Measurements from ENCODE around the gene PNPLA2.

Gene PNPLA2

GRCh38 chr11:853682-854448 lies 35.2 kb downstream of the PNPLA2 start:
- H3K9me3 ChIP-seq (ENCODE audit: control insufficient read depth, insufficient read depth, low read depth, low read length) = no peaks in the 10 kb centered on the region
- no peaks in the 10 kb centered on the region for H3K36me3 ChIP-seq (ENCODE audit: control insufficient read depth, insufficient read depth, low read length)
- no peak overlapping the region for H3K9ac ChIP-seq (ENCODE audit: low read length)
- H3K4me3 ChIP-seq (ENCODE audit: low read depth, low read length) = no peak overlapping the region
- H3K27me3 ChIP-seq (ENCODE audit: control insufficient read depth, insufficient read depth, low read length) = peaks cover 19% of the 10 kb centered on the region; the same call in 1 of the 2 replicates
- H3K27ac ChIP-seq (ENCODE audit: low read depth, low read length) = no peak overlapping the region
- peaks cover 30% of the 10 kb centered on the region for H3K4me1 ChIP-seq (ENCODE audit: control insufficient read depth, insufficient read depth, low read length)

- Histone ChIP-seq H3K9ac (ENCODE audit: low read length) (no peak overlapping the region), H3K4me1 (ENCODE audit: control insufficient read depth, insufficient read depth, low read length) (peaks cover 26% of the 10 kb centered on the region)
Observed at GRCh38 chr11:854601-855329, 36.1 kb downstream of the PNPLA2 start.

DNA sequence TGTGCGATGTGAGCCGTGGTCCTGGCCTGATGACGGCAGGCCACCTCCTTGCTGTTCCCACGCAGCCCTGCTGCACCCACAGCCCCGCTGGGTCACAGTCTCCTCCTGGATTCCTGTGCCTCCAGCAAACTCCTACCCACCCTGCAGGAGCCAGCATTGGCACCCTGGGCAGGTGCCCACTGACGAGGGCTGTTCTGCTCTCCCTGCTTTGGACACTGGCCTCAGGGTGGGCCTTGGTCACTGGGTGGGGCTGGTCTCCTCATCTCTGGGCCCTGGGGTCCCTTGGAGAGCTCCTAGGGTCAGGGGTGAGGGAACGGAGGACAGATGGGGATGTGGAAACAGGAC lies 36.6 kb downstream of the PNPLA2 start:
- no peaks in the 10 kb centered on the region for H3K36me3 ChIP-seq (ENCODE audit: control insufficient read depth, insufficient read depth, low read length)
- no peak overlapping the region for H3K9ac ChIP-seq (ENCODE audit: low read length)
- H3K27ac ChIP-seq (ENCODE audit: low read depth, low read length) = no peak overlapping the region
- peaks cover 10% of the 10 kb centered on the region; the same call in 1 of the 2 replicates for H3K27me3 ChIP-seq (ENCODE audit: control insufficient read depth, insufficient read depth, low read length)
- H3K4me3 ChIP-seq (ENCODE audit: low read depth, low read length) = no peak overlapping the region
- H3K4me1 ChIP-seq (ENCODE audit: control insufficient read depth, insufficient read depth, low read length) = peaks cover 32% of the 10 kb centered on the region
- H3K9me3 ChIP-seq (ENCODE audit: control insufficient read depth, insufficient read depth, low read depth, low read length) = no peaks in the 10 kb centered on the region

More at GRCh38 chr11:854601-855329, 36.1 kb downstream of the PNPLA2 start:
- Histone ChIP-seq H3K4me3 (ENCODE audit: low read depth, low read length) (no peak overlapping the region), H3K27ac (ENCODE audit: low read depth, low read length) (no peak overlapping the region), H3K27me3 (ENCODE audit: control insufficient read depth, insufficient read depth, low read length) (peaks cover 14% of the 10 kb centered on the region; the same call in 1 of the 2 replicates), H3K9me3 (ENCODE audit: control insufficient read depth, insufficient read depth, low read depth, low read length) (no peaks in the 10 kb centered on the region), H3K36me3 (ENCODE audit: control insufficient read depth, insufficient read depth, low read length) (no peaks in the 10 kb centered on the region)

- peaks cover 5% of the 10 kb centered on the region; the same call in 1 of the 2 replicates for H3K27me3 ChIP-seq (ENCODE audit: control insufficient read depth, insufficient read depth, low read length)
- no peak overlapping the region for H3K9ac ChIP-seq (ENCODE audit: low read length)
- H3K4me1 ChIP-seq (ENCODE audit: control insufficient read depth, insufficient read depth, low read length) = peaks cover 32% of the 10 kb centered on the region
- H3K36me3 ChIP-seq (ENCODE audit: control insufficient read depth, insufficient read depth, low read length) = no peaks in the 10 kb centered on the region
- no peaks in the 10 kb centered on the region for H3K9me3 ChIP-seq (ENCODE audit: control insufficient read depth, insufficient read depth, low read depth, low read length)
- no peak overlapping the region for H3K4me3 ChIP-seq (ENCODE audit: low read depth, low read length)
- H3K27ac ChIP-seq (ENCODE audit: low read depth, low read length) = no peak overlapping the region
Observed at GRCh38 chr11:855796-856195, 37.1 kb downstream of the PNPLA2 start.

- Histone ChIP-seq H3K27me3 (ENCODE audit: control insufficient read depth, insufficient read depth, low read length) (no peaks in the 10 kb centered on the region), H3K36me3 (ENCODE audit: control insufficient read depth, insufficient read depth, low read length) (no peaks in the 10 kb centered on the region), H3K27ac (ENCODE audit: low read depth, low read length) (no peak overlapping the region), H3K4me1 (ENCODE audit: control insufficient read depth, insufficient read depth, low read length) (peaks cover 26% of the 10 kb centered on the region), H3K9me3 (ENCODE audit: control insufficient read depth, insufficient read depth, low read depth, low read length) (no peaks in the 10 kb centered on the region), H3K4me3 (ENCODE audit: low read depth, low read length) (no peak overlapping the region), H3K9ac (ENCODE audit: low read length) (no peak overlapping the region)
Observed at GRCh38 chr11:856397-856796, 37.7 kb downstream of the PNPLA2 start.

GRCh38 chr11:858053-858761 lies 39.5 kb downstream of the PNPLA2 start:
- no peaks in the 10 kb centered on the region for H3K36me3 ChIP-seq (ENCODE audit: control insufficient read depth, insufficient read depth, low read length)

GRCh38 chr11:858762-859339 lies 40.1 kb downstream of the PNPLA2 start:
- Histone ChIP-seq H3K4me3 (ENCODE audit: low read depth, low read length) (no peak overlapping the region), H3K9ac (ENCODE audit: low read length) (no peak overlapping the region), H3K27me3 (ENCODE audit: control insufficient read depth, insufficient read depth, low read length) (no peaks in the 10 kb centered on the region), H3K9me3 (ENCODE audit: control insufficient read depth, insufficient read depth, low read depth, low read length) (no peaks in the 10 kb centered on the region), H3K27ac (ENCODE audit: low read depth, low read length) (no peak overlapping the region), H3K4me1 (ENCODE audit: control insufficient read depth, insufficient read depth, low read length) (peaks cover 41% of the 10 kb centered on the region), H3K36me3 (ENCODE audit: control insufficient read depth, insufficient read depth, low read length) (no peaks in the 10 kb centered on the region)

More at GRCh38 chr11:858053-858761, 39.5 kb downstream of the PNPLA2 start:
- peaks cover 35% of the 10 kb centered on the region for H3K4me1 ChIP-seq (ENCODE audit: control insufficient read depth, insufficient read depth, low read length)
- H3K9ac ChIP-seq (ENCODE audit: low read length) = no peak overlapping the region
- H3K4me3 ChIP-seq (ENCODE audit: low read depth, low read length) = no peak overlapping the region
- H3K9me3 ChIP-seq (ENCODE audit: control insufficient read depth, insufficient read depth, low read depth, low read length) = no peaks in the 10 kb centered on the region
- H3K27me3 ChIP-seq (ENCODE audit: control insufficient read depth, insufficient read depth, low read length) = no peaks in the 10 kb centered on the region
- H3K27ac ChIP-seq (ENCODE audit: low read depth, low read length) = no peak overlapping the region

- no peak overlapping the region for H3K4me3 ChIP-seq (ENCODE audit: low read depth, low read length)
- no peak overlapping the region for H3K9ac ChIP-seq (ENCODE audit: low read length)
- H3K4me1 ChIP-seq (ENCODE audit: control insufficient read depth, insufficient read depth, low read length) = peaks cover 41% of the 10 kb centered on the region
- no peaks in the 10 kb centered on the region for H3K9me3 ChIP-seq (ENCODE audit: control insufficient read depth, insufficient read depth, low read depth, low read length)
- H3K27me3 ChIP-seq (ENCODE audit: control insufficient read depth, insufficient read depth, low read length) = no peaks in the 10 kb centered on the region
- no peak overlapping the region for H3K27ac ChIP-seq (ENCODE audit: low read depth, low read length)
- no peaks in the 10 kb centered on the region for H3K36me3 ChIP-seq (ENCODE audit: control insufficient read depth, insufficient read depth, low read length)
Observed at GRCh38 chr11:859394-860131, 40.8 kb downstream of the PNPLA2 start.

DNA sequence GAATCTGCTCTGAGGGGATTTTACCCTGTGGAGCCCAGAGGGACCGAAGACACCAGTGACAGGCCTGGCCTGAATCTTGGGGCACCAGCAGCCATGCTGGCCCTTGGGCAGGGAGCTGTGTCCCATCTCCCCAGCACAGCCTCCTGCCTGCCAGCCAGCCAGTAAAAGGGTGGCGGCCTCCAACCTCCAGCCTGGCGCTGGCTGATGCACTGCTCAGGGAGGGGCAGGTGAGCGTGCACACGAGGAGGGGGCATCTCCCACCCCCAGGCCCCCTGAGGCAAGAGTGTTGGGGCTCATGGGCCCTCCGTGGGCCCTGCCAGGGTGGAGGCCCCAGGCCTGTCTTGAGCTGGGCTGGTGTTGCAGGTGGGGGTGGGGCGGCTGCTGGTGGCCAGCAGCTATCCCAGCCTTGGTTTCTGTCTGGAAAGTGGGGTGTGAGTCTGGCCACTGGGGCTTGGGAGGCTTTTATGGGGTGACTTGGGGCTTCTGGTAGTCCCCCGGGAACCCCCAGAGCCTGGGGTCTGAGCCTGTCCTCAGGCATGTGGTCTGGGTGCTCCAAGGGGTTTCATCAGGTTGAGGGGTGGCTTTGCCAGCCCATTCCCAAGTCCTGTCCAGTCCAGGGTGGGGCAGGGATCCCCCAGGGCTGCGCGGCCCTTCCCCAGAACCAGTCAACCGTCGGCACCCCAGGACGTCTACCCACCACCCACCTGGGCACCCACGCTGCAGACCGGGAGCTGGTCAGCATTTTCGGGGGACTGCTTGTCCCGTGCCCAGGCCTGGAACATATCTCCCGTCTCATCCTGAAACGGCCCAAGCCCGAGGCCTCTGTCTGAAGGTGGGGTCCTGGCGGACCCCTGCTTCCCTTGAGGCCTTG lies 41.8 kb downstream of the PNPLA2 start:
- no peaks in the 10 kb centered on the region for H3K27me3 ChIP-seq (ENCODE audit: control insufficient read depth, insufficient read depth, low read length)
- no peak overlapping the region for H3K9ac ChIP-seq (ENCODE audit: low read length)
- no peaks in the 10 kb centered on the region for H3K9me3 ChIP-seq (ENCODE audit: control insufficient read depth, insufficient read depth, low read depth, low read length)
- H3K4me1 ChIP-seq (ENCODE audit: control insufficient read depth, insufficient read depth, low read length) = peaks cover 41% of the 10 kb centered on the region
- peaks cover 1% of the 10 kb centered on the region for H3K36me3 ChIP-seq (ENCODE audit: control insufficient read depth, insufficient read depth, low read length)
- no peak overlapping the region for H3K4me3 ChIP-seq (ENCODE audit: low read depth, low read length)
- no peak overlapping the region for H3K27ac ChIP-seq (ENCODE audit: low read depth, low read length)

DNA sequence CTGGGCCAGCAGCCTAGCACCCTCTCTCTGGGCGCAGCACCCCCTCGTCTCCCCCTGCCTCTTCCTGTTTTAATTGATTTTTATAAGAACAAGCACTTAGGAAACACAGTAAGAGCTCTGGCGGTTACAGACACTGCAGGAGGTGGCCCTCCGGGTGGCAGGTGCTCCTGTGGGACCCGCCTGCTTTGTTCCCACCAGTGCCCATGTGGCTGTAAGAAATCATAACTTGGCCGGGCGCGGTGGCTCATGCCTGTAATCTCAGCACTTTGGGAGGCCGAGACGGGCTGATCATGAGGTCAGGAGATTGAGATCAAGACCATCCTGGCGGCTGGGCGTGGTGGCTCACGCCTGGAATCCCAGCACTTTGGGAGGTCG lies 42.4 kb downstream of the PNPLA2 start:
- H3K36me3 ChIP-seq (ENCODE audit: control insufficient read depth, insufficient read depth, low read length) = peaks cover 4% of the 10 kb centered on the region
- H3K9me3 ChIP-seq (ENCODE audit: control insufficient read depth, insufficient read depth, low read depth, low read length) = no peaks in the 10 kb centered on the region
- no peak overlapping the region for H3K27ac ChIP-seq (ENCODE audit: low read depth, low read length)
- peaks cover 40% of the 10 kb centered on the region for H3K4me1 ChIP-seq (ENCODE audit: control insufficient read depth, insufficient read depth, low read length)
- H3K9ac ChIP-seq (ENCODE audit: low read length) = no peak overlapping the region
- no peak overlapping the region for H3K4me3 ChIP-seq (ENCODE audit: low read depth, low read length)
- H3K27me3 ChIP-seq (ENCODE audit: control insufficient read depth, insufficient read depth, low read length) = no peaks in the 10 kb centered on the region

All from HUES6 (cell line).